Small intestine (tissue), 7 donors: ENCODE measurements around the gene PDE8A. TPM values are rescaled to one million over a fixed set of nuclear protein-coding genes. Genes with fewer than 3 reads are reported as not detected.
A peak's percentile ranks its signal among the peaks of the same experiment; 100 is the strongest.

ENCODE experiments used
- DNase-seq, 2 donors: peaks; one replicate each; pipeline versions ENCODE4 v3.0.0 to v3.0.0-alpha.2; 2013
- FAIRE-seq: peaks from 2 replicates; lab custom pipeline; 2012; peaks lifted over from hg19 to GRCh38; lab: Jason Lieb, UNC
- H3K27ac ChIP-seq, 3 donors: one replicate each; pipeline ENCODE4 v1.5.1; 2013; ENCODE audit warnings: low read length in 2 of 3, mild to moderate bottlenecking in 2 of 3, control low read depth in 1 of 3, inconsistent platforms in 1 of 3, low read depth in 1 of 3, moderate library complexity in 1 of 3
- H3K27me3 ChIP-seq, 3 donors: one replicate each; pipeline ENCODE4 v1.6.1; 2013; ENCODE audit warnings: low read length in 3 of 3, inconsistent platforms in 1 of 3; ENCODE audit not compliant: control insufficient read depth in 3 of 3, insufficient read depth in 3 of 3
- H3K36me3 ChIP-seq, 3 donors: one replicate each; pipeline ENCODE4 v1.6.1; 2013; ENCODE audit warnings: low read length in 3 of 3, inconsistent platforms in 1 of 3, low read depth in 1 of 3, mild to moderate bottlenecking in 1 of 3, moderate library complexity in 1 of 3; ENCODE audit not compliant: control insufficient read depth in 3 of 3, insufficient read depth in 2 of 3
- H3K4me1 ChIP-seq, 3 donors: one replicate each; pipeline ENCODE4 v1.6.1; 2013; ENCODE audit warnings: low read length in 2 of 3, inconsistent platforms in 1 of 3, low read depth in 1 of 3, mild to moderate bottlenecking in 1 of 3, moderate library complexity in 1 of 3; ENCODE audit not compliant: control insufficient read depth in 3 of 3, insufficient read depth in 2 of 3
- H3K4me3 ChIP-seq, 3 donors: one replicate each; pipeline ENCODE4 v1.5.1; 2013; ENCODE audit warnings: low read length in 3 of 3, control low read depth in 1 of 3, inconsistent platforms in 1 of 3, low read depth in 1 of 3, mild to moderate bottlenecking in 1 of 3, moderate library complexity in 1 of 3
- H3K9me3 ChIP-seq, 2 donors: one replicate each; pipeline ENCODE4 v1.6.1; 2013; ENCODE audit warnings: low read depth in 1 of 2, low read length in 1 of 2; ENCODE audit not compliant: control insufficient read depth in 2 of 2, insufficient read depth in 1 of 2
- whole genome bisulfite sequencing, 3 donors: extraction: QIAGEN DNeasy Blood & Tissue Kit; methylation state at CpG; one replicate each; pipeline ENCODE4 v1.1.7; 2013; 5-methylcytosine and 5-hydroxymethylcytosine counted together
- polyA plus RNA-seq, 4 donors: library from polyadenylated mRNA; stranded (reverse) in 3 of 4; unstranded in 1 of 4; fragments of 200-250 nt in 3 of 4; fragments of 120-200 nt in 1 of 4; gene quantifications; one replicate each; pipeline versions ENCODE4 v1.2.1 to v1.2.3, GENCODE V29; 2013
- donor health status: healthy with polysubstance abuse.
- donor health status: control.
- donor health status: control.
- donor health status: Bipolar disorder and iron deficiency.
- donor health status: healthy.

The PDE8A gene
- polyA plus RNA-seq, 4 donors, result 18.4 to 62.0 (median 26.8) TPM

DNA sequence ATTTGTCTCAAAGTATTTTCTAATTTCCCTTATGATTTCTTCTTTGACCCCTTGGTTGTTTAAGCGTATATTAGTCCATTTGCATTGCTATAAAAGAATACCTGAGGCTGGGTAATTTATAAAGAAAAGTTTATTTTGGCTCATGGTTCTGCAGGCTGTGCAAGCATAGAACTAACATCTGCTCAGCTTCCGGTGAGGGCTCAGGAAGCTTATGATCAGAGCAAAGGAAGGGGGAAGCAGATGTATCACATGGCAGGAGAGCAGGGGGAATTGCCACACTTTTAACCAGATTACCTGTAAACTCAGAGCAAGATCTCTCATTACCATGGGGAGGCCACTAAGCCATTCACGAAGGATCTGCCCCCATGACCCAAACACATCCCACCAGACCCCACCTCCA lies 148.2 kb downstream of the PDE8A start:
- 61 to 96% (median 77%) methylated on average over 3 of the region's 3 CpGs for WGBS, 3 donors
- Histone ChIP-seq H3K36me3 (peaks cover 4 to 35% (median 7%) of the 10 kb centered on the region in 3 donors), H3K4me3 (no peak overlapping the region)

DNA sequence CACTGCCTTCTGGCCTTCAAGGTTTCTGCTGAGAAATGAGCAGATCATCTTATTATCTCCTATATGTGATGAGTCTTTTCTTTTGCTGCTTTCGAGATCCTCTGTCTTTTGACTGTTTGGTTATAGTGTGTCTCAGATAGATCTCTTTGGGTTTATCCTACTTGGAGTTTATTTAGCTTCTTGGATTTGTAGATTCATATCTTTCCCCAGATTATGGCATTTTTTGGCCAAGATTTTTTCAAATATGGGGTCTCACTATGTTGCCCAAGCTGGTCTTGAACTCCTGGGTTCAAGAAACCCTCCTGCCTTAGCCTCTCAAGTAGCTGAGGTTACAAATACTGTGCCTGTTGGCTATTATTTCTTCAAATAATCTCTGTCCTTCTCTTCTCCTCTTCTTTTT lies 150.3 kb downstream of the PDE8A start:
- Histone ChIP-seq H3K4me3 (no peak overlapping the region), H3K27me3 (no peaks in the 10 kb centered on the region), H3K4me1 (no peaks in the 10 kb centered on the region), H3K9me3 (peaks cover 0 to 2% of the 10 kb centered on the region in 2 donors), H3K27ac (no peak overlapping the region), H3K36me3 (peaks cover under 1 to 47% (median 17%) of the 10 kb centered on the region in 3 donors)
- WGBS, 3 donors, result 100% methylated on average over 1 of the region's 1 CpG
- no peak for DNase-seq
- no peak for FAIRE-seq

More for the DNA sequence above, 148.2 kb downstream of the PDE8A start:
- peaks cover 0 to 2% of the 10 kb centered on the region in 2 donors for H3K9me3 ChIP-seq
- H3K27ac ChIP-seq, result no peak overlapping the region
- no peaks in the 10 kb centered on the region for H3K27me3 ChIP-seq
- FAIRE-seq (no peak), DNase-seq (no peak)
- no peaks in the 10 kb centered on the region for H3K4me1 ChIP-seq

DNA sequence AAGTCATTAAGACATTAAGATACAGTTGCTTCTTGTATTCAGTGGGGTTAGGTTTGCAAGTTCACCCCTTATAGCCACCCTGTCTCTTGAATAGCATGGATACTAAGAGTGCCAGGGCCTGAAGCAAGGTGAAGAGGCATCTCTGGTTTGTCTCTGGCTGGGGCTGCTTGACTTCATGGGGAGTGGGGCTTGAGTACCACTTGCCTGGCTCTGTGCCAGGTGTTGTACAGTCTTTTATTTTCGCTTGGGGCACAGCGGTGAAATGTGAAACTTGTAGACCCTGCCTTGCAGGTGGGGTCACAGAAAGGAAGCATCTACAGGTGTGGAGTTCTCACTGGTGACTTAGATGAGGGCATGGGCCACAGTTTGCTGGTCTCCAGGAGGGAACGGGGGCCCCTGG lies 152.1 kb downstream of the PDE8A start:
- Histone ChIP-seq H3K4me1 (no peaks in the 10 kb centered on the region), H3K27ac (no peak overlapping the region), H3K36me3 (peaks cover 0 to 53% (median 24%) of the 10 kb centered on the region in 3 donors), H3K27me3 (no peaks in the 10 kb centered on the region), H3K9me3 (peaks cover 0 to 2% of the 10 kb centered on the region in 2 donors), H3K4me3 (no peak overlapping the region)
- DNase-seq (no peak), FAIRE-seq (no peak)
- 95 to 99% (median 96%) methylated on average over 3 of the region's 3 CpGs for WGBS, 3 donors

DNA sequence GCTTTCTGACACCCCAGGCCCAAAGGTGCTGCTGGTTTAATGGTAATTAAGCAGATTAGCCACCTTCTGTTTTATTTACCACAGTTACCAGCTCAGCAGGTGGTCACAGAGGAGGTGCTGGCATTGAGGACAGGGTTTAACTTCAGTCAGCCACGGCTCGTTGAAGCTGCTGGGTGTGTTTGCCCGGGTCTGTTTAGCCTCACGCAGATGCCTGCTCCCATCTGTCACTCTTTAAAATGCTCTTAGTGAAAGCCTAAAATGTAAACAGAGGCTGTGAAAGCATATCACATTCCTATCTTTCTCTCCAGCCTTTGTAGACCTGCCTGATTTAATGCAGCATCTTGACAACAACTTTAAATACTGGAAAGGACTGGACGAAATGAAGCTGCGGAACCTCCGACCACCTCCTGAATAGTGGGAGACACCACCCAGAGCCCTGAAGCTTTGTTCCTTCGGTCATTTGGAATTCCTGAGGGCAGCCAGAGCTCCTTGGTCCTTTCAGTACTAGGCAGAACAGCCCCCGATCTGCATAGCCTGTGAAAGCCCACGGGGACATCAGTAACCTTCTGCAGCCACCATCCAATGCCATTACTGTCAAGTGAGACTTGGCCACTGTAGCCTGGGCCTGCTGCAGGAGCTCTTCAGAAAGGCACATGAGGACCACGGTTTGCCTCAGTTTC lies 156.0 kb downstream of the PDE8A start:
- no peak for DNase-seq
- no peak overlapping the region for H3K4me3 ChIP-seq
- no peak for FAIRE-seq
- H3K9me3 ChIP-seq, result no peaks in the 10 kb centered on the region
- no peak overlapping the region for H3K27ac ChIP-seq
- H3K36me3 ChIP-seq, result peaks cover 6 to 56% (median 21%) of the 10 kb centered on the region in 3 donors
- no peaks in the 10 kb centered on the region for H3K4me1 ChIP-seq
- 70 to 86% (median 84%) methylated on average over 11 of the region's 11 CpGs for WGBS, 3 donors
- no peaks in the 10 kb centered on the region for H3K27me3 ChIP-seq

DNA sequence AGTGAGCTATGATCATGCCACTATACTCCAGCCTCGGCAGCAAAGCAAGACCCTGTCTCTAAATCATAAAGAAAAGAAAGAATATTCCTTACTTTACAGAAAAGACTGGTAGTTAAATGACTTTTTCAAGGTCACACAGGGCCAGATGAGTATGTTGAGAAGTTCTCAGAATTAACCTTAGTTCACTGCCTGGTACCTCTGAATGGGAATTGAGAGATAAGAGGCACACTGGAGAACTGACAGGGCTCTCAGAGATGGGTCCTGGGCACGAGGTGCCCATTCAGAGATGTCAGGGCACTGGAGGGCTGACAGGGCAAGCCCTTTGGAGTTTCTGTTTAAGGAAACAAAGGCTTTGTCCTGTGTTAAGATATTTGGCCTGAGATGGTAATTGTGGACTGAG lies 157.7 kb downstream of the PDE8A start:
- Histone ChIP-seq H3K27ac (no peak overlapping the region), H3K4me1 (no peaks in the 10 kb centered on the region), H3K27me3 (no peaks in the 10 kb centered on the region), H3K9me3 (no peaks in the 10 kb centered on the region), H3K4me3 (no peak overlapping the region), H3K36me3 (peaks cover 6 to 45% (median 21%) of the 10 kb centered on the region in 3 donors)
- FAIRE-seq (no peak), DNase-seq (no peak)
- WGBS, 3 donors, result 87 to 93% (median 91%) methylated on average over 2 of the region's 2 CpGs

DNA sequence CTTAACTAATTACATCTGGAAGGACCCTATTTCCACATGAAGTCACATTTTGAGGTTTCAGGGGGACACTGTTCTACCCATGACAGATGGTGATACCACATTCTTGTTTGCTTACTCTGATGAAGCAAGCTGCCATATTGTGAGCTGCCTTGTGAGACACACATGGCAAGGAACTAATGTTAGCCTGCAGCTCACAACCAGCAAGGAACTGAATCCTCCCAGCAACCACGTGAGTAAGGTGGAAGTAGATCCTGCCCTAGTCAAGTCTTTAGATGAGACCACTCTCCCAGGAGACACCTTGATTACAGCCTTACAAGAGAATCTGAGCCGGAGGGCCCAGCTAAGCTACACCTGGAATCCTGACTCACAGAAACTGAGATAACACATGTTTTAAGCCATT lies 160.1 kb downstream of the PDE8A start:
- H3K4me1 ChIP-seq, result no peaks in the 10 kb centered on the region
- no peaks in the 10 kb centered on the region for H3K27me3 ChIP-seq
- H3K36me3 ChIP-seq, result peaks cover 6 to 23% (median 10%) of the 10 kb centered on the region in 3 donors
- no peak overlapping the region for H3K27ac ChIP-seq
- 65 to 79% (median 68%) methylated on average over 2 of the region's 2 CpGs for WGBS, 3 donors
- DNase-seq (no peak), FAIRE-seq (no peak)
- no peaks in the 10 kb centered on the region for H3K9me3 ChIP-seq
- H3K4me3 ChIP-seq, result no peak overlapping the region

DNA sequence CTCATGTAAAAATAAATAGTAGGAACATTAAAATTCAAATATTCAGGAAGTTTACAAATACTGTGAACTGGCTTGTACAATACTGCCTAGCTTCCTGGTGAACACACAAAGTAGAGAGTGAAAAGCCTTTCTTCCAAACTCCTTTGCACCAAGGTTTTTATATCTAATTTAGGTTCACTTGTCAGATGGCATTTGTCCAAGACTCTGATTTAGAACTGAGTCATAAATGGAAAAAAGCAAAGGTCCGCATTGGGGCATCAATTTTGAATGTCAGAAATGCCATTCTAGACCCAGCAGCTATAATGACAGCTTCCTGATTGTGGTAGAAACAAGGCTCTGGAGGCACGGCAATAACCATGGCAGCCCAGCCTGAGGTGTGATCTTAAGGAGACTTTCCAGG lies 160.7 kb downstream of the PDE8A start:
- H3K4me3 ChIP-seq, result no peak overlapping the region
- no peak overlapping the region for H3K27ac ChIP-seq
- H3K9me3 ChIP-seq, result no peaks in the 10 kb centered on the region
- no peaks in the 10 kb centered on the region for H3K27me3 ChIP-seq
- peaks cover 5 to 17% (median 6%) of the 10 kb centered on the region in 3 donors for H3K36me3 ChIP-seq
- DNase-seq, result peak in 1 of 2 donors; percentile 7
- no peak for FAIRE-seq
- WGBS, 3 donors, result 14 to 44% (median 36%) methylated on average over 2 of the region's 2 CpGs
- H3K4me1 ChIP-seq, result no peaks in the 10 kb centered on the region

DNA sequence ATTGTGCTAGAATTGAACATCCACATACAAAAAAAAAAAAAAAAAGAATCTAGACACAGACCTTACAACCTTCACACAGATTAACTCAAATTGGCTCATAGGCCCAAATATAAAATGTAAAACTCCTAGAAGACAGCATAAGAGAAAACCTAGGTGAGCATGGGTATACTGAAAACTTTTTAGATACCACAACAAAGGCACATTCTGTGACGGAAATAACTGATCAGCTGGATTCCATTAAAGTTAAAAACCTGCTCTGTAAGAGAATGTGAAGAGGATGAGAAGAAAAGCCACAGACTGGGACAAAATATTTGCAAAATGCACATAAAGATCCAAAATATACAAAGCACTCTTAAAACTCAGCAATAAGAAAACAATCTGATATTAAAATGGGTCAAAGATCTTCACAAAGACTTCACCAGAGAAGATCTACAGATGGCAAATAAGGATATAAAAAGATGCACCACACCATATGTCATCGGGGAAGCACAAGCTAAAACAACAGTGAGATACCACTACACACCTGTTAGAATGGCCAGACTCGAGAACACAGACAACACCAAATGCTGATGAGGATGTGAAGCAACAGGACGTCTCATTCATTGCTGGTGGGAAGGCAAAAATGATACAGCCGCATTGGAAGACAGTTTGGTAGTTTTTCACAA lies 167.9 kb downstream of the PDE8A start:
- Histone ChIP-seq H3K4me3 (no peak overlapping the region), H3K27ac (no peak overlapping the region), H3K36me3 (no peaks in the 10 kb centered on the region), H3K27me3 (no peaks in the 10 kb centered on the region), H3K4me1 (no peaks in the 10 kb centered on the region), H3K9me3 (no peaks in the 10 kb centered on the region)
- 72 to 82% (median 78%) methylated on average over 5 of the region's 5 CpGs for WGBS, 3 donors
- no peak for FAIRE-seq
- no peak for DNase-seq
